HG03342 (cell line): ENCODE data around the gene SIGLEC8.
"Not testable (repeated sequence)": the region's sequence is repeated elsewhere in the genome, so short reads cannot be mapped to it uniquely, and the experiment has no call there.

Experiments used
- ATAC-seq: cut with Tn5 transposase; IDR thresholded peaks from one replicate; pipeline ENCODE4 v1.9.1; 2021; ENCODE audit warnings: mild to moderate bottlenecking, moderate library complexity; ENCODE audit not compliant: unreplicated experiment

Gene SIGLEC8

GRCh38 chr19:51448011-51448410 is 10.2 kb downstream of the SIGLEC8 start:
- ATAC-seq: no peak

GRCh38 chr19:51447510-51447909 is 10.7 kb downstream of the SIGLEC8 start:
- not testable (repeated sequence) for ATAC-seq

- ATAC-seq: peak; percentile 89
Measured at GRCh38 chr19:51441410-51442390, 16.6 kb downstream of the SIGLEC8 start.

DNA sequence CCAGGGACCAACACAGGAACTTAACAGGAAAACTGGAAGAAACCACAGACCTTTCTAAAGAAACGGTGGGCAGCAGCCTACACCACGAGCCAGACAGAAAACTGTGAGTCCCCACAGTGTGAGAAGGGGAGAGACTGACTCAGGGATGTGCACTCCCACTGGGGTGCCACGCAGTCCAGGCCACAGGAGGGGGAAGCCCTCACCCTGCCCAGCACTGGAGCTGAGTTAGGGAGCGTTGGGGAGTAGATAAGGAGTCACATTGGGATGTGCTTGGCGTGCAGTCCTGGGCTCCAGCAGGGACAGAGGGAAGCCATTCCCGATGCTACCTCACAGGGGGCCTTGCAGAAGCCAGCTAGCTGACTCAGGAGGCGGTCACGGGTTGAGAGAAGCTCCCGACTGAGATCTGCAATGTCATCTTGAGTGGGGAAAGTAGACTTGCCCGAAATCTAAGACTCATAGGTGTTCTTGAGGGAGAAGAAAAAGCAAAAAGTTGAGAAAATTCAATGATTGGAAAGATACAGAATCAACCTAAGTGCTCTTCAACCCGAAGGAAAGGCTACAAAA is 17.3 kb downstream of the SIGLEC8 start:
- ATAC-seq: no peak

GRCh38 chr19:51440052-51440451 is 18.2 kb downstream of the SIGLEC8 start:
- no peak for ATAC-seq

DNA sequence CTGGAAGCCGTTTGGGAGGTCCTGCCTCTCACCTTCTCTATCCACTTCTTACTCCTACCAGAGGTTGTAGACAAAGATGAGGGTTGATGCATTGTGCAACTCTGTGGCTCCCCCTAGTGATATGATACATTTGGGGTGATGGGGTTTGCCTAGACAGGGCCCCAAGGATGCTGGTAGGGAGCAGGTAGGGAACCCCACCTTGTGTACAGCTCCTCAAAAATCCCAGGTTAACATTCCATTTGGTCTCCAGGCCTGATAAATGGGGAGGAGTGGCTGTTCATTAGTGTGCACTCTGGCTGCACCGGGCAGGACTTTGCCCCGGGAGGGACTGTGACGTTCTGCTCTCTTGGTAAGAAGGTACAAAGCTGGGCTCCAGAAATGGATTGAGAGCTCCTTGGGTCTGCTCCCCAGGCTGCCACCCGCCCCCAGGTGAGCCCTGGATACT is 19.2 kb downstream of the SIGLEC8 start:
- ATAC-seq: no peak

GRCh38 chr19:51434456-51434855 is 23.8 kb downstream of the SIGLEC8 start:
- ATAC-seq: no peak

- no peak for ATAC-seq
Measured at GRCh38 chr19:51433043-51433442, 25.2 kb downstream of the SIGLEC8 start.

DNA sequence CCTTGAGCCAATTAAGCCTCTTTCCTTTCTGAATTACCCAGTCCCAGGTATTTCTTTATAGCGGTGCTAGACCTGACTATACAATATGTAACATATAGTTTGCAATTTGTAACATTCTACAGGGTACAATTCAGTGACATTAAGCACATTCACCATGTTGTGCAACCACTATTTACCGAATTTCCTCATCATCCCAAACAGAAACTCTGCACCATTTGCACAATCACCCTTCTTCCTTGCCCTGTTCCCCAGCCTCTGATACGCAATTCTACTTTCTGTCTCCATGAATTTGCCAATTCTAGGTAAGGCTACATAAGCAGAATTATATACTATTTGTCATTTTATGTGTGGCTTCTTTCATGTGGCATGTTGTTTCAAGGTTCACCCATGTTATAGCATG is 27.1 kb downstream of the SIGLEC8 start:
- no peak for ATAC-seq

DNA sequence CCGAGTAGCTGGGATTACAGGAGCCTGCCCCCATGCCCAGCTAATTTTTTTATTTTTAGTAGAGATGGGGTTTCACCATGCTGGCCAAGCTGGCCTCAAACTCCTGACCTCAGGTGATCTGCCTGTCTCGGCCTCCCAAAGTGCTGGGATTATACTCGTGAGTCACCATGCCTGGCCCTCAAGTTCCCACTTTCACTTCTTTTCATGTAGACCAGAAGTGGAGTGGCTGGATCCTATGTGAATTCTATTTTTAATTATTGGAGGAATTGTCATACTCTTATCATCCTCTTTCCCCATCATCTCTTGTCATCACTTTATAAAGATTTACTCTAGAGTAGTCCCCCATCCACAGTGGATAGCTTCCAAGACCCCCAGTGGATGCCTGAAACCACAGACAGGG is 28.0 kb downstream of the SIGLEC8 start:
- ATAC-seq: no peak

DNA sequence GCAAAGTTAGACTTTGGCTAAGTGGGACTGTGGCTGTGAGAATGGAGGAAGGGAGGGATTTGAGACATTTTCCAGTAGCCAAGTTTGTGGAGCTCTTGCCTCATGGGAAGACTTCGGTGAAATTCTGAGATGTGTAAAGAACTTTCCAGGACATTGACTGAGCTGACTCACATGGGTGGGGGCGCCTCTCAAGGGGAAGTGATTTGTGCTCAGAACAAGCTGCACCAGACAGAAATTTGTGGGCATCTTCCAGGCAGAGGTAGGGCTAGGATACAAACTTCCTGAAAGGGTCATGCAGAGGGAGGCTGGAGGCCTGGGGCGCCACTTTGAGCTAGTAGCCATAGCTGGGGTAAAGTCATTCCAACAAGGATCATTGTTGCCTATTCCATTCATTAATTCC is 31.1 kb downstream of the SIGLEC8 start:
- no peak for ATAC-seq

DNA sequence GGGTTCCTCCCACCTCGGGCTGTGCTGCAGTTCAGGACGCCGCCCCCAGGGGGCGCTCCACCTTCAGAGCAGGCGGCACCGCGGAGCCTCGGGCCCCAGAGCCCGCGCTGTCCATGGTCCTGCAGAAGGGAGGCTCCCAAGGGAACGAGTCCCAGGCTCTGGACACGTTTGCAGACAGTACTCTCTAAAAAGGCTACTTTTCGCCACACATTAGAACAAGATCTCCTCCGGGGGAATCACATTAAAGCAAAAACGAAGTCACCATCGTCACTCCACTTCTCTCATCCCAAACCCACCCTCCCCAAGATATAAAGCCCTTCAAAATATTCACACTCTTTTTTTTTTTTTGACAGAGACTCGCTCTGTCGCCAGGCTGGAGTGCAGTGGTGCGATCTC is 36.2 kb downstream of the SIGLEC8 start:
- no peak for ATAC-seq

- ATAC-seq: no peak
Measured at GRCh38 chr19:51421229-51422052, 36.8 kb downstream of the SIGLEC8 start.

DNA sequence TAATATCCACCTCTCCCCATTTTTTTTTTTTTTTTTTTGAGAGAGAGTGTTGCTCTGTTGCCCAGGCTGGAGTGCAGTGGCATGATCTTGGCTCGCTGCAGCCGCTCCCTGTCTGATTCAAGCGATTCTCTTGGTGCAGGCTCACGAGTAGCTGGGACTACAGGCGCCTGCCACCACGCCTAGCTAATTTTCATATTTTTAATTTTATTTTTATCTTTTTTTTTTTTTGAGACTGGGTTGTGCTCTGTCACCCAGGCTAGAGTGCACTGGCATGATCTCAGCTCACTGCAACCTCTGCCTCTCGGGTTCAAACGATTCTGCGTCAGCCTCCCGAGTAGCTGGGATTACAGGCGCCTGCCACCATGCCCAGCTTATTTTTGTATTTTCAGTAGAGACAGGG is 37.7 kb downstream of the SIGLEC8 start:
- ATAC-seq: not testable (repeated sequence)

GRCh38 chr19:51418707-51419106 is 39.5 kb downstream of the SIGLEC8 start:
- ATAC-seq: no peak

- ATAC-seq: peak; percentile 41
Measured at GRCh38 chr19:51417810-51418157, 40.5 kb downstream of the SIGLEC8 start.

- ATAC-seq: peak; percentile 72
Measured at GRCh38 chr19:51417107-51417809, 41.0 kb downstream of the SIGLEC8 start, which contains the start of gene SIGLEC10. Gene SIGLEC10 (minus strand): TSS chr19:51417642. CDS start chr19:51417581, 61 bp downstream.

- ATAC-seq: not testable (repeated sequence)
Measured at GRCh38 chr19:51416422-51416821, 41.8 kb downstream of the SIGLEC8 start.

DNA sequence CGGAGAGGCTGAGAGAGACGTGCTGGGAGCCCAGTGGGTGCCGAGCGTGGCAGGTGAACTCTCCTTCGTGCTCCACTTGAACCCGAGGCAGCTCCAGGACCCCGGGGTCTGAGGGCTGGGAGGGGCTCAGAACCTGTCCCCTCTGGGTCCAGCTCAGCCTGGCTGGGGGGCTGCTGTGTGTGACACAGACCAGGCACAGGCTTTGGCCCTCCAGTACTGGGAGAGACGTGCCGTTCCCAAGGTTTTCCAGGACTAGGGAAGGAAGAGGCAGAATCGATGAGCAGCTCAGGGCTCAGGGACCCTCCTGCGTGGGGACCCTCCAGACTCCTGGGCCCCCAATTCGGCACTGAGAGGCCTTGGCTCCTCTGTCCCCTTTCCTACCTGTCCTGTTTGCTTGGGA is 43.1 kb downstream of the SIGLEC8 start:
- no peak for ATAC-seq

- ATAC-seq: no peak
Measured at GRCh38 chr19:51410950-51411748, 47.1 kb downstream of the SIGLEC8 start.
